Cardiac muscle cell (in vitro differentiated cells and primary cell): Measurements from ENCODE around the gene SGK1. TPM values are rescaled to one million over a fixed set of nuclear protein-coding genes. Genes with fewer than 3 reads are reported as not detected.
A peak's percentile ranks its signal among the peaks of the same experiment; 100 is the strongest.

Source experiments
- DNase-seq, 2 donors: peaks; one replicate each; pipeline versions ENCODE4 v3.0.0 to v3.0.0-alpha.2; 2010 to 2017; ENCODE audit warnings: low read depth in 1 of 2, low spot score in 1 of 2
- H3K27ac ChIP-seq: fragments of 200-600 bp; sonication (generic); 2 replicates; pipeline ENCODE4 v1.5.1; 2016
- H3K27me3 ChIP-seq: fragments of 200-600 bp; sonication (generic); 2 replicates; pipeline ENCODE4 v1.6.0; 2016; ENCODE audit warnings: control low read depth
- H3K36me3 ChIP-seq: fragments of 200-600 bp; sonication (generic); 2 replicates; pipeline ENCODE4 v1.5.1; 2016; ENCODE audit warnings: control low read depth
- H3K4me1 ChIP-seq: fragments of 200-600 bp; sonication (generic); 2 replicates; pipeline ENCODE4 v1.8.1; 2017; ENCODE audit warnings: low read depth, mild to moderate bottlenecking, mixed run types
- H3K4me3 ChIP-seq: fragments of 200-600 bp; sonication (generic); 2 replicates; pipeline ENCODE4 v1.5.1; 2016; ENCODE audit warnings: mild to moderate bottlenecking
- H3K9me3 ChIP-seq: fragments of 200-600 bp; sonication (generic); 2 replicates; pipeline ENCODE4 v1.5.1; 2017; ENCODE audit warnings: low read depth, mild to moderate bottlenecking, control low read depth
- CTCF ChIP-seq: IDR thresholded peaks from 2 replicates; pipeline ENCODE4 v1.5.1; 2012; ENCODE audit warnings: low read depth, mild to moderate bottlenecking, low read length
- polyA plus RNA-seq: library from polyadenylated mRNA; unstranded; fragments of >200 nt; fragmentation: Nextera tagmentation; extraction: Ambion mirVana; gene quantifications from 2 replicates; pipeline ENCODE4 v1.2.1, GENCODE V29; 2016
- total RNA-seq: library from RNA; depleted of rRNA; stranded (reverse); fragments of >200 nt; gene quantifications from 2 replicates; pipeline ENCODE4 v1.2.3, GENCODE V29; 2016

The SGK1 gene
- total and polyA plus RNA-seq, 2 experiments from 2014 or later: 5.3 to 7.7 TPM

- TF ChIP-seq CTCF: no peak
- Histone ChIP-seq H3K27ac (no peak overlapping the region), H3K36me3 (no peaks in the 10 kb centered on the region), H3K4me3 (no peak overlapping the region), H3K4me1 (no peaks in the 10 kb centered on the region), H3K27me3 (peaks cover 7% of the 10 kb centered on the region), H3K9me3 (no peaks in the 10 kb centered on the region)
- peak in 1 of 2 donors; percentile 56 for DNase-seq
Observed at GRCh38 chr6:134171517-134171916, 146.4 kb downstream of the SGK1 start.

- no peak for TF ChIP-seq CTCF
- Histone ChIP-seq H3K27me3 (peaks cover under 1% of the 10 kb centered on the region), H3K27ac (no peak overlapping the region), H3K36me3 (no peaks in the 10 kb centered on the region), H3K4me3 (no peak overlapping the region), H3K4me1 (no peaks in the 10 kb centered on the region), H3K9me3 (no peaks in the 10 kb centered on the region)
- peak in 1 of 2 donors; percentile 64 for DNase-seq
Observed at GRCh38 chr6:134170844-134171243, 147.1 kb downstream of the SGK1 start.

- Histone ChIP-seq H3K4me3 (no peak overlapping the region), H3K27ac (no peak overlapping the region), H3K9me3 (no peaks in the 10 kb centered on the region), H3K27me3 (no peaks in the 10 kb centered on the region), H3K36me3 (no peaks in the 10 kb centered on the region), H3K4me1 (no peaks in the 10 kb centered on the region)
- TF ChIP-seq CTCF: no peak
- peak in 1 of 2 donors; percentile 69 for DNase-seq
Observed at GRCh38 chr6:134169871-134170486, 147.9 kb downstream of the SGK1 start.

- Histone ChIP-seq H3K4me3 (no peak overlapping the region), H3K9me3 (no peaks in the 10 kb centered on the region), H3K27me3 (no peaks in the 10 kb centered on the region), H3K27ac (no peak overlapping the region), H3K4me1 (no peaks in the 10 kb centered on the region), H3K36me3 (no peaks in the 10 kb centered on the region)
- DNase-seq: peak in 1 of 2 donors; percentile 56
- no peak for TF ChIP-seq CTCF
Observed at GRCh38 chr6:134168590-134169208, 149.2 kb downstream of the SGK1 start.

- DNase-seq: peak in 1 of 2 donors; percentile 43
- H3K4me1 ChIP-seq: no peaks in the 10 kb centered on the region
- no peak overlapping the region for H3K27ac ChIP-seq
- TF ChIP-seq CTCF: no peak
- H3K4me3 ChIP-seq: no peak overlapping the region
- no peaks in the 10 kb centered on the region for H3K9me3 ChIP-seq
- H3K36me3 ChIP-seq: no peaks in the 10 kb centered on the region
- no peaks in the 10 kb centered on the region for H3K27me3 ChIP-seq
Observed at GRCh38 chr6:134166511-134167261, 151.2 kb downstream of the SGK1 start.
